ENCODE results near the gene TMEM231. TPM values are rescaled to one million over a fixed set of nuclear protein-coding genes. Genes with fewer than 3 reads are reported as not detected.
"Not testable (repeated sequence)": the region's sequence is repeated elsewhere in the genome, so short reads cannot be mapped to it uniquely, and the experiment has no call there.

The TMEM231 gene, protein sequence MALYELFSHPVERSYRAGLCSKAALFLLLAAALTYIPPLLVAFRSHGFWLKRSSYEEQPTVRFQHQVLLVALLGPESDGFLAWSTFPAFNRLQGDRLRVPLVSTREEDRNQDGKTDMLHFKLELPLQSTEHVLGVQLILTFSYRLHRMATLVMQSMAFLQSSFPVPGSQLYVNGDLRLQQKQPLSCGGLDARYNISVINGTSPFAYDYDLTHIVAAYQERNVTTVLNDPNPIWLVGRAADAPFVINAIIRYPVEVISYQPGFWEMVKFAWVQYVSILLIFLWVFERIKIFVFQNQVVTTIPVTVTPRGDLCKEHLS
- total RNA-seq: 1 to 10 TPM; 3.9 to 4.1 TPM
- long read RNA-seq, full-length matches to known transcripts: 8 of 15 reads
- long read RNA-seq, partial matches to known transcripts: 3 of 15 reads
- long read RNA-seq, other reads (novel, unspliced or antisense): 4 of 15 reads

DNA sequence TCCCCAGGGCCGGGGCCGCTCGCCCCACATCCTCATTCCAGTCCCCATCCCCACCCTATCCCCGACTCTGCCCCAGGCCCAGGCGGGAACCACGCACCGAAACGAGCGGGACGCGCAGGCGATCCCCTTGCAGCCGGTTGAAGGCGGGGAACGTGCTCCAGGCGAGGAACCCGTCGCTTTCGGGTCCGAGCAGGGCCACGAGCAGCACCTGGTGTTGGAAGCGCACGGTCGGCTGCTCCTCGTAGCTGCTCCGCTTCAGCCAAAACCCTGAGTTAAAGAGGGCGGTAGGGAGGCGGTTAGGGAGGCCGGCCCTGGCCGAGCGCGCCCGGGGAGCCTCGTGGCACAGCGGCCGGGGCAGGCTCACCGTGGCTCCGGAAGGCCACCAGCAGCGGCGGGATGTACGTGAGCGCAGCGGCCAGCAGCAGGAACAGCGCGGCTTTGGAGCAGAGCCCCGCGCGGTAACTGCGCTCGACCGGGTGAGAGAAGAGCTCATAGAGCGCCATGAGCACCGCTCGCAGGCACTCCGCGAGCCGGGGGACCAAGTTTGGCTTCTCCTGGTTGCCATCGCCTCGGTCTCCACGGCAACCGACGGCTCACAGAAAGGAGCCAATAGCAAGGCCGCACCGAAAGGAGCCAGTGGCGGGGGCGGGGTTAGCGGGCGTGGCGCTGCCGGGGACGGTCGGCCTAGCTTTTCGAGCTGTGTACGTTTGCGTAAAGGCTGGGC, at the start of gene TMEM231:
TMEM231 (minus strand) TSS at position 546 of the 724 bp plus-strand sequence; CDS start at position 503, 43 bp downstream.
- intact Hi-C loops (cut with DNase I, micrococcal nuclease): no loop called here
- DNase-seq: peak; percentile 98 to 99
- ATAC-seq: peak; percentile 92

DNA sequence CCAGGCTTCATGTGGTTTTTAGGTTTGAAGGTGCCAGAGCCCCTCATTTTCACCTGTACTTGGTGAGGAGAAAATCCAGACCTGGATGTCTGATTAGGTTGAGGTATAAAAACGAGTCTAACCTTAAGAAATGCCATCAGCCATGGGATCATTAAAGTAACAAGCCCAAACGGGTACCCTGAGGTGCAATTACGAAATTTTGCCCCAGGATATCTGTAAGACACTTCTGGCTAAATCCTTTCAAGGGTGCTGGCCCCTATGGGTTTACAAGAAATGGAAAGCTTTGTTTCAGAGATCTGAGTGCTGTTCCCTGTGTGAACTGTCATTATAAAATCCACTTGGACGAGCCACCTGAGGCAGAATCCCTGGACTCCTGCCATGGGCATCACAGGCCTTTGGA, 47.2 kb upstream of the TMEM231 start:
- ATAC-seq (no peak), DNase-seq (no peak)
- intact Hi-C loops (cut with DNase I, micrococcal nuclease): no loop called here

DNA sequence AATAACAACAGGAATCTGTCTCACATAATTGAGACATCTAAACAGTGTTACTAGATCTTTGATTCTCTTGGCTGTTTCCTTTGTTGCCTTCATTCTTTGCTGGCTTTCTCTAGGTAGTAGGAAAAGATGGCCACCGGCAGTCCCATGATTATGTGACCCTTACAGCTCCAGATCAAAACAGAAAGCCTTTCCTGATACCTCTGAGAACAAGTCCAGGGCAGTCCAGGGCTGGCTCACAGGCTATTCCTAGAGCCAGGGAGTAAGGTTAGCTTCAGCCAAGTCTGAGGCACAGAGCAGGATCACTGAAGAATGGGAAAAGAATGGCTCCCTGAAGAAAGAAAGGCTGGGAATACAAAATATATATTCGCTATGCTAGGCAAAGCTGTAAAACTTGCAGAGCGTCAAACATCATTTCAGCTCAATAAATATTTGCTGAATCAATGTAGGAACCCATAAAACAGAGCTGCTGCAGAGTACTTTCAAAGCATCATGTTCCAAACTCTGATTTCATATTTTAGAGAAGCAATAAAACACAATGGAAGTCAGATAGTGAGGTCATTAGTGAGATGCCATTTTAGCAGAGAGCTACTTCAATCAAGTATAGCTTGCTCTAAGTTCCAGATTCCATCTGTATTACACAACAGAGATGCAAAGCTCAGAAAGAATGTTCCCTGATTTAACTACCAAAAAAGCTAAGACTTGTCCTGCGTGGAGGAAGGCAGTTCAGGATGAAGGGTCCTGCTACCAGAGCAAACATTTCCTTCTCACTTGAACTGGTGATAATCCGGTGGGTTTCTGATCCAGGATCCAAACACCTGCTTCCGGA, 43.6 kb upstream of the TMEM231 start:
- intact Hi-C loops (cut with DNase I, micrococcal nuclease): no loop called here
- DNase-seq (no peak), ATAC-seq (peak; percentile 62)

DNA sequence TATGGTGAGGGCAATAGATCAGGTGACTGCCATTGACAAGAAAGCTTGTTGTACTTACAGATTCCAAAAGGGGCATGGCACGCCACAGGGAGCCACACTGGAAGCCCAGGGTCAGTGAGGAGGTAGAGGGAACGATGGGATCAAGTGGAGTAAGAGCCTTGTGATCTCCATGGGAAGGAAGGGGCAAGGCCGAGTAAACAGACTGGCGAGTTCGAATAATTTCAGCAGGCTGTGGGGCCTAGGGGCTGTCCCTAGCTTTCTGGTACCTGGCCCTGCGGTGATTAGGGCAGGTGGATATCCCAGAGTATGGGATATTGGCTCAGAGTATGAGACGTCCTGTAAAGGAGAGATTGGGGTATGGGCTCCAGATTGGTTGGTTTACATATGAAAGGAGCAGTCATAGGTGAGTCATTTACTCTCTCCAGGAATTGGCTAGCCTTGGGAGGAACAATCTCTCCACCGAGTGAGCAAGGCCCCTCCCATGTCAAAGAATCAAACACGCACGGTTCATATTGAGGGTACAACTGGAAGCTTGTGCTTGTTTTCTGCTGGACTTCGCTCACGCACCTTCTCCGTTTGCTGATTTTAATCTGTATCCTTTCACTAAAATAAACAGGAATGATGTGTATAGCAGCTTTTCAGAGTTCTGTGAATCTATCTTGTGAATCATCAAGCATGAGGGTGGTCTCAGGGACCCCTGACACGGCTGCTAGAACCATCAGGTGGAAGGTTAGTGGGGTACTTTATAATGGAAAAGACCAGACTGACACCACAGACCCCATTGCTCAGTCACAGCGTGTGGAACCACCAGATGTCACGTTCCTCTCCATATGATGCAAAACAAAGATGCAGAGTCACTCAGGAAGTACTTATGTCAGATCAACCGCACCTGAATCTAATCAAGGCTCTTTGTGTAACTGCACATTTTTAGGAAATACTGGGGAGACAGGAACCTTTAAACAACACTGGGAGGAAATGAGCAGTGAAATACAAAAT, 38.1 kb upstream of the TMEM231 start:
- ATAC-seq (no peak), DNase-seq (no peak)
- intact Hi-C loops (cut with DNase I, micrococcal nuclease): no loop called here

DNA sequence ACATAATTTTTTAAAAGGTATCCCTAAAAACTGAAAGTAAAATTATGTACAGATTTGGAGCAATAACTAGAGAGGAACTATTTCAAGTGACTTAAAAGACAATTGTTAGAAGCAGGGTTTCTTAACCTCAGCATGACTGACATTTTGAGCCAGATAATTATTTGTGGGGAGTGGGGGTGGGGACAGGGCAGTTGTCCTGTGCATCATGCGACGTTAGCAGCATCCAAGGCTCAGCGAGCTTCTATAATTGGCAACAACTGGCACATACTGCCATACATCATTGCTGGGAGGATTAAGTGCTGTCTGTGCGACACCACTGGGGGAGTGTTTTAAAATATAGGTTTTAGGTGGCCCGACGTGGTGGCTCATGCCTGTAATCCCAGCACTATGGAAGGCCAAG, 37.3 kb upstream of the TMEM231 start:
- intact Hi-C loops (cut with DNase I, micrococcal nuclease): no loop called here
- no peak for DNase-seq

DNA sequence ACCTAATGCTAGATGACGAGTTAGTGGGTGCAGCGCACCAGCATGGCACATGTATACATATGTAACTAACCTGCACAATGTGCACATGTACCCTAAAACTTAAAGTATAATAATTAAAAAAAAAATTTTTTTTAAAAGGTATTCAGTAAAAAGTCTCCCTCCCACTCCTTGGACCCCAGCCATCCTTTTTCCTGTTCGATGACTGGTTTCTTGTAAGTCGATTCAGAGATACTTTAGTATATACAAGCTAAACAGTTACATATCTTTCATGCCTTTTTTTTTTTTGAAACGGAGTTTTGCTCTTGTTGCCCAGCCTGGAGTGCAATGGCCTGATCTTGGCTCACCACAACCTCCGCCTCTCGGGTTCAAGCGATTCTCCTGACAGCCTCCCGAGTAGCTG, 35.9 kb upstream of the TMEM231 start:
- intact Hi-C loops (cut with DNase I, micrococcal nuclease): not testable (repeated sequence)

More for the DNA sequence above, 37.3 kb upstream of the TMEM231 start:
- no peak for ATAC-seq

DNA sequence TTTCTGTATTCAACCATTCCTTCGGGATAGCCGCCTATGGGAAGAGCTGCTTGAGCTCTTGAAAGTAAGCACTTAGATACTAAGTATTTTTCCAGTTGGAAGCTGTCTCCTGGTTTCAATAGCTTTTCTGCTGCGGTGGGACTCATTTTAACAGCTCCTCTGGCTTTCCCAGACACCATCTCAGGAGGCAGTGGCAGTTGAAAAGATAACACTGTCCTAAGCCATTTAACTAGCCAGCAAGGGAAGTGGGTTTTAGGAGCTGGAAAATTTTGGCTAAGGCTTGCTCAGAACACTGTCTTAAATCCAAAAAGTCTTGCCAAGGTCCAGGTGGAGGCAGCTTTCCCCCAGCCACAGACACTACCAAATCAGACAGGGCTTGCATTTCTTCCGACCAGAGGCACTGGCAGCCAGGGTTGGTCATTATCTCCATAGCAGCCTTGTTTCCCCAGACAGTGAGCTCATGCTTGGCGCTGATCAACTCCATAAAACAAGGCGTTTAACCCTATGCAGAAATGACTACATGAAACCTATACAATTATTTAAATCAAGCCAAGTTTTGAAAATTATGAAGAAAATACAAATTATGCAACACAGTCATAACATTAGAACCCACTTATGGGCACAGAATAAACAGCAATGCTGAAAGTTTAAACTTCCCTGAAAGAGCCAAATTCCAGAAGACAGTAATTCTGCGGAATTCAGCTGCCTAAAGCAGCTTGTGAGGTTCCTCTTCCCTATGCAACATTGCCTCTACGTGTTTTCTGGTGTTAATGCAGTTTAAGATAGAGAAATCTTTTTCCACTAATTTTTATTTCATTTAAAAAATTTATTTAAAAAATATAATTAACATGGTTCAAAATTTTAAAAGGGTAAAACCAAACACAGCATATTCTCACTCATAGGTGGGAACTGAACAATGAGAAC, 35.1 kb upstream of the TMEM231 start:
- intact Hi-C loops (cut with DNase I, micrococcal nuclease): no loop called here
- peak; percentile 58 for ATAC-seq
- peak; percentile 16 to 37 for DNase-seq

More for the DNA sequence above, 35.9 kb upstream of the TMEM231 start:
- DNase-seq, ATAC-seq: not testable (repeated sequence)

DNA sequence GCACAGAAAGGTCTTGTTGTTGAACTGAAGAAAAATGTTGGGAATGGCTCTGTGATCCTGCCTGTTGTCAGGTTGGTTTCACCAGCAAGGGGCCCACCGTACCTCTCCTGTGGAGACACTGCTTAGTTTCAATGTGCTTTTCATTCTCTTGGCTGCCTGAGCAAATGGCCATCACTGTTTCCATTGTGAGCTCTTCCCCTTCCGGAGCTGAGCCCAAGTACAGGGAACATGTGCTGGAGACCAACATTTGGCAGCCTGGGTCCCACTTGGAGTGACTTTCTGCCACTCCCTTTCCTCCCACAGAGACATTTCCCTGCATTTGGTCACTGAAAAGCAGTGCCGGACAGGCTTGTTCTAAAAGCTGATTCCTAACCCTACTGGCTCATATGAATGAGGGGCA, 33.3 kb upstream of the TMEM231 start:
- no peak for DNase-seq
- no peak for ATAC-seq
- intact Hi-C loops (cut with DNase I, micrococcal nuclease): no loop called here

DNA sequence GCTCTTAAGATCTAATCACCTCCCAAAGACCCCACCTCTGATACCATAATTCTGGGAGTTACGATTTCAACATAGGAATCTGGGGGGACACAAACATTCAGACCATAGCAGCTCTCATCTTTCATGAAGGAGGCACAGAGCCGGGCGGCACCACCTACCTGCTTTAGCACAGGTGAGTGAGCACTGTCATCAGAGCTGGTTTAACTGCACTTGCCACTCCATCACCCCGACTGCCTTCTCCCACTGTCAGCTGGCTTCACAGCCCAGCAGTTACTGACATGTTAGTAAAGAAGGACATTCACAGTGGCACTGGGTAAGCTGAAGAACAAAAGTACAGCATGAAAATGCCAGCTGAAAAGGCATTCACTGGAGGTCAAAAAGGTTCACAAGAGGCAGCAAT, 32.7 kb upstream of the TMEM231 start:
- DNase-seq: no peak
- ATAC-seq: no peak
- intact Hi-C loops (cut with DNase I, micrococcal nuclease): no loop called here

DNA sequence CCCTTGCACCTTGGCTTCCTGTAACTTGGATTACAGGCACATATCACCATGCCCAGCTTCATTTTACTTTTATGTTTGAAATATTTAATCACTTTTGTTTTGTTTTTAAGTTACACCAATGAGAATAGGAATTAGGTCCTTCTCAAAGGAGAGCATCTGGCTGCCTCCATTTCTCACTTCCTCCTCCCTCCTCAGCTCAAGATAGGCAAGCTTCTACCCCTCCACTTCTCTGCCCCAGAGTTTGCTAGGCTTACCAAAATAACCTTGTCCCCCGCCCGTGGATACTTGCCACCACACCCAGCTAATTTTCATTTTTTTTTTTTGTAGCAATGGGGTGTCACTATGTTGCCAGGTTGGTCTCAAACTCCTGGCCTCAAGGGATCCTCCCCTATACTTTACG, 28.1 kb upstream of the TMEM231 start:
- DNase-seq (no peak), ATAC-seq (no peak)
- intact Hi-C loops (cut with DNase I, micrococcal nuclease): no loop called here

DNA sequence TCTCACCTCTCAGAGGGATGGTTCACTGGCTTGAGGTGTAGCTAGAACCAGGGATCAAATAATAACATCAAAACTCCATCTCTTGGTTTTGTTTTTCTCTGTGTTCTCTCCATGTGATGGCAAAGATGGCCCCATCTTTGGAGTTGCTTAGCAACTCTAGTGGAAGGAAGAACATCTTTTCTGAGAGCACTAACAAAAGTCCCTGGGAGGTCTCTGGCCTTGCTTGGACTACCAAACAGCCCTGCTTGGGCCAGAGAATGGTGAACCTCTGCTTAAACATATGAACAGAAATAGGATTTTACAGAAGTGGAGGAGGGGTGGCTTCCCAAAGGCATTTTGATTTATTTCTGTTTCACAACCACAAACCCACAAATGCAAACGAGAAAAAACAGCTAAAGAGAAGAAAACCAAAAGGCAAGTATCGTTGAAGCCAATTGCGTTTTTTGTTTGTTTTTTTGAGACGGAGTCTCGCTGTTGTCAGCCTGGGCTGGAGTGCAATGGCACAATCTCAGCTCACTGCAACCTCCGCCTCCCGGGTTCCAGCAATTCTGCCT, 23.3 kb upstream of the TMEM231 start:
- DNase-seq: no peak
- intact Hi-C loops (cut with DNase I, micrococcal nuclease): no loop called here
- no peak for ATAC-seq

DNA sequence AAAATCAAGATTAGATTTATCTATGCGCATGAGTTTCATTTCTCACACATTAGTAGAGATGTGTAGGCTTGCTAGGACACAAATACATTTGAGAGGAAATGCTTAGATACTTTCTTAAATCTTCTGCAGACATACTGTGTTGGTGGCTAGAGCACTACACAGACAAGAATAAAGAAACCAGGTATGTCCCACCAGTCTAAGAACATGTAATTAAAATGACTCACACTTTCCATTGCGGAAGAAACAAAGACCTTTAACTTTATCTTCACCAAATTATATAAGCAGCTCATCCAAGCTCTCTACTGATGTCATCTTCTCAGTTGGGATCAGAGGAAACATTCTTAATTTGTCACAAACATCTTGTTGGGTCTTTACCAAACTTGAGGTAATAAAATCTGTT, 22.7 kb upstream of the TMEM231 start:
- DNase-seq: no peak
- ATAC-seq: no peak
- intact Hi-C loops (cut with DNase I, micrococcal nuclease): no loop called here

DNA sequence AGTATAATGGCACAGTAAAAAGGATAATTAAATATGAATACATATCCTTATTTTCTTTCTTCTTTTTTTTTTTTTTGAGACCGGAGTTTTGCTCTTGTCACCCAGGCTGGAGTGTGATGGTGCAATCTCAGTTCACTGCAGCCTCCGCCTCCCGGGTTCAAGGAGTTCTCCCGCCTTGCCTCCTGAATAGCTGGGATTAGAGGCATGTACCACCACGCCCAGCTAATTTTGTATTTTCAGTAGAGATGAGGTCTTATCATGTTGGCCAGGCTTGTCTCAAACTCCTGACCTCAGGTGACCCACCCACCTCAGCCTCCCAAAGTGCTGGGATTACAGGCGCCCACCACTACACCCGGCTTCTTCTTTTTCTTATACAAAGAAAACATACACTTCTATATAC, 22.2 kb upstream of the TMEM231 start:
- no peak for DNase-seq
- intact Hi-C loops (cut with DNase I, micrococcal nuclease): no loop called here
- ATAC-seq: no peak

DNA sequence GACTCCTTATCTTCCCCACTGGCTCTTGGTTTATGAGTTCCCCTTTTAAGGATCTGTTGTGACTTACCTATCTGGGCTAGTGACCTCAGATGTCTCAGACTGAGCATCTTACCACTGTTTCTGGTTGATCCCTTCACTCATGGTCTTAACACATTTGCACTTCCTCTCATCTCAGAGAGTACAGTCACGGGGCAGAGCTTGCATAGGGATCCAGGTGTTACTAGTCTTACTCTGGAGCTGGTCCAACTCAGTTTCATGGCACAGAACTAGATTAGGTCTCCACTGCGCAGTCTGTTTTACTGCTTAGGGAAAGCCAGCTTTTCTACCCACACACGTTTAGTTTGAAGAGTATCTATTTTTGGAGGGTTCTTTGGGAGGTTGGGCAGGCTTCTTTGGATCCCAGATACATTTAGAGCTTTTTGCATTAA, 20.3 kb upstream of the TMEM231 start:
- intact Hi-C loops (cut with DNase I, micrococcal nuclease): no loop called here
- DNase-seq: no peak

DNA sequence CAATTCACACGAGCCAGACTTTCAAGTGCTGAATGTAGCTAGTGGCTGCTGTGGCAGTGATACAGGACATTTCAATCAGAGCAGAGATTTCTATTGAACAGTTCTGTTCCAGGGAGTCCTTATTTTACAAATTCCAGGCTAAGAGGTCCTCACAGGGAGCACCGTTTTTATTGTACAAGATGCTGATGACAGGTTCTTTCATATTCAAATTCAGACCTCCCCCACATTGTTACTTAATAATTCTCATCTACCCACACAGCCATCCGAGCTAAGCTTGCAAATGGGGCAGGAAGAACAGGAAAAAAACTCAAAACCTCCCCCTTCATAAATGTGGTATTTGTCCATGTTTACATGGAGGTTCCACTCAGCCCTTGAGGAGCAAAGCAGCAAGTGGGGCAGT, 19.9 kb upstream of the TMEM231 start:
- intact Hi-C loops (cut with DNase I, micrococcal nuclease): no loop called here
- no peak for DNase-seq
- no peak for ATAC-seq

More for the DNA sequence above, 20.3 kb upstream of the TMEM231 start:
- no peak for ATAC-seq

DNA sequence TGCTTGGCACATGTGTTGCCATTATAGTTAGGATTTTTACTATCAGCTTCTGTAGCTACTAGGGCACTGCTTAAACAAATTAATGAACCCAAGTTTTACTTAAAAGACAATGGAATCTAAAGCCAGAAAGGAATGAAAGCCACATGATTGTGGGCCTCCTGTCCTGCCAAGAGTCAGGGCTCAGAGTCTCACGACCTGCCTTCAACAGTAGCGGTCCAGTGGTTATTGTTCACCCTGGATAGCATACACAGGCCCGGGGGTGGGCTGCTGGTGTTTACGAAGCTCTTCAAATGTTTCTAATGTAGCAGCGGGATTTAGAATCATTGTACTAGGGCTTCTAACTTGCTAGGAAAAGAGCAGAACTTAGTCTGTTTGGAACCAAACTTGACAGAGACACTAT, 17.9 kb upstream of the TMEM231 start:
- intact Hi-C loops (cut with DNase I, micrococcal nuclease): no loop called here
- no peak for ATAC-seq
- no peak for DNase-seq

Measured in left colon (tissue), 2 donors.